IMR-90 (cell line): ENCODE data around the gene VAT1. TPM values are rescaled to one million over a fixed set of nuclear protein-coding genes. Genes with fewer than 3 reads are reported as not detected.
A peak's percentile ranks its signal among the peaks of the same experiment; 100 is the strongest.

Experiments
- ATAC-seq: fragments of 200-7000 bp; cut with Tn5 transposase; 2 replicates; pipeline ENCODE4 v1.9.1; 2020; ENCODE audit warnings: low read depth, mild to moderate bottlenecking, moderate library complexity
- BruUV-seq: library from RNA; stranded (reverse); fragments of 400-500 nt; replicated peaks from 2 replicates; lab custom pipeline; 2021; lab: Mats Ljungman, UMichigan
- CTCF ChIA-PET: fragments of 300-600 bp; formaldehyde crosslinking; extraction: SDS; loops from one replicate; lab custom pipeline; 2021; ENCODE audit warnings: antibody characterized with exemption; lab: Yijun Ruan, JAX
- POLR2A ChIA-PET: fragments of 300-600 bp; sonication (Branson Sonifier 250); formaldehyde crosslinking; loops from one replicate; lab custom pipeline; 2022; ENCODE audit warnings: antibody characterized with exemption; ENCODE audit not compliant: unreplicated experiment; lab: Charles Lee
- DNase-seq: peaks from one replicate; pipeline ENCODE4 v3.0.0; 2013
- H2AFZ ChIP-seq: replicated peaks from 2 replicates; pipeline ENCODE3; 2013; ENCODE audit warnings: low read length, mild to moderate bottlenecking; ENCODE audit not compliant: poor library complexity
- H2AK5ac ChIP-seq: 2 replicates; pipeline ENCODE4 v1.6.1; 2013; ENCODE audit warnings: low read depth, low read length, inconsistent platforms
- H2AK9ac ChIP-seq: replicated peaks from 2 replicates; pipeline ENCODE3; 2013; ENCODE audit warnings: mild to moderate bottlenecking, low read depth, low read length, moderate library complexity; ENCODE audit not compliant: poor library complexity
- H2BK120ac ChIP-seq: 2 replicates; pipeline ENCODE4 v1.6.1; 2013; ENCODE audit warnings: low read depth, low read length, inconsistent platforms
- H2BK15ac ChIP-seq: 3 replicates; pipeline ENCODE4 v1.6.1; 2013; ENCODE audit warnings: low read depth, low read length, inconsistent platforms
- H2BK20ac ChIP-seq: 2 replicates; pipeline ENCODE4 v1.6.1; 2013; ENCODE audit warnings: low read depth, mild to moderate bottlenecking, inconsistent platforms, low read length, moderate library complexity
- H2BK5ac ChIP-seq: 2 replicates; pipeline ENCODE4 v1.6.1; 2013; ENCODE audit warnings: mild to moderate bottlenecking, low read depth, low read length, inconsistent platforms; ENCODE audit not compliant: poor library complexity, severe bottlenecking
- H3K14ac ChIP-seq: replicated peaks from 2 replicates; pipeline ENCODE4 v1.6.1; 2013; ENCODE audit warnings: low read depth, low read length, inconsistent platforms
- H3K18ac ChIP-seq: 2 replicates; pipeline ENCODE4 v1.6.1; 2013; ENCODE audit warnings: low read depth, low read length, control low read depth
- H3K23ac ChIP-seq: 2 replicates; pipeline ENCODE4 v1.6.1; 2013; ENCODE audit warnings: low read depth, low read length, inconsistent platforms
- H3K27ac ChIP-seq: 2 replicates; pipeline ENCODE4 v1.5.1; 2013; ENCODE audit warnings: mild to moderate bottlenecking, control low read depth, low read length; ENCODE audit not compliant: insufficient read depth
- H3K27me3 ChIP-seq: 2 replicates; pipeline ENCODE4 v1.6.1; 2013; ENCODE audit warnings: low read length; ENCODE audit not compliant: control insufficient read depth, insufficient read depth
- H3K36me3 ChIP-seq: 2 replicates; pipeline ENCODE4 v1.6.1; 2013; ENCODE audit warnings: low read length, mixed read lengths; ENCODE audit not compliant: control insufficient read depth, insufficient read depth
- H3K4ac ChIP-seq: 2 replicates; pipeline ENCODE4 v1.6.1; 2013; ENCODE audit warnings: low read depth, low read length, inconsistent platforms
- H3K4me1 ChIP-seq: 2 replicates; pipeline ENCODE4 v1.6.1; 2013; ENCODE audit warnings: low read length, mixed read lengths; ENCODE audit not compliant: control insufficient read depth, insufficient read depth
- H3K4me2 ChIP-seq: 2 replicates; pipeline ENCODE4 v1.6.1; 2013; ENCODE audit warnings: low read depth, mild to moderate bottlenecking, control low read depth, low read length, moderate library complexity
- H3K4me3 ChIP-seq: 2 replicates; pipeline ENCODE4 v1.5.1; 2013; ENCODE audit warnings: low read depth, mild to moderate bottlenecking, control low read depth, low read length, moderate library complexity; ENCODE audit not compliant: insufficient read depth
- H3K56ac ChIP-seq: 2 replicates; pipeline ENCODE4 v1.6.1; 2013; ENCODE audit warnings: low read length, inconsistent platforms; ENCODE audit not compliant: insufficient read depth; ENCODE audit errors: extremely low read depth
- H3K79me1 ChIP-seq, 2 experiments: 2 replicates each; pipeline ENCODE4 v1.6.1; 2013; ENCODE audit warnings: low read length in 2 of 2, inconsistent platforms in 1 of 2, low read depth in 1 of 2
- H3K9ac ChIP-seq: 2 replicates; pipeline ENCODE4 v1.6.1; 2013; ENCODE audit warnings: low read depth, low read length, control low read depth
- H3K9me1 ChIP-seq: 2 replicates; pipeline ENCODE4 v1.6.1; 2013; ENCODE audit warnings: low read length, inconsistent platforms; ENCODE audit not compliant: insufficient read depth
- H3K9me3 ChIP-seq: 2 replicates; pipeline ENCODE4 v1.6.1; 2013; ENCODE audit warnings: low read length; ENCODE audit not compliant: control insufficient read depth, insufficient read depth
- H4K20me1 ChIP-seq: 2 replicates; pipeline ENCODE4 v1.6.1; 2013; ENCODE audit warnings: low read length, inconsistent platforms; ENCODE audit not compliant: insufficient read depth
- H4K5ac ChIP-seq: 2 replicates; pipeline ENCODE4 v1.6.1; 2013; ENCODE audit warnings: mild to moderate bottlenecking, low read depth, low read length, control low read depth
- H4K8ac ChIP-seq, 2 experiments: 2 replicates each; pipeline ENCODE4 v1.6.1; 2013; ENCODE audit warnings: low read depth in 2 of 2, low read length in 2 of 2, control low read depth in 1 of 2, inconsistent platforms in 1 of 2
- H4K91ac ChIP-seq: 2 replicates; pipeline ENCODE4 v1.6.1; 2013; ENCODE audit warnings: low read depth, low read length, inconsistent platforms; ENCODE audit not compliant: insufficient read depth
- CEBPB ChIP-seq: IDR thresholded peaks from 2 replicates; pipeline ENCODE4 v1.6.1; 2012; ENCODE audit warnings: low read depth, low read length, improper control_type of control experiment
- MAFK ChIP-seq: IDR thresholded peaks from 2 replicates; pipeline ENCODE4 v1.6.1; 2012; ENCODE audit warnings: low read depth, low read length, improper control_type of control experiment
- MAZ ChIP-seq: IDR thresholded peaks from 2 replicates; pipeline ENCODE4 v1.6.1; 2012; ENCODE audit warnings: low read depth, mild to moderate bottlenecking, low read length, improper control_type of control experiment, moderate library complexity, borderline replicate concordance
- NFE2L2 ChIP-seq: fragments of 150-350 bp; IDR thresholded peaks from 2 replicates; pipeline ENCODE4 v1.6.1; 2016; ENCODE audit warnings: low read depth, mild to moderate bottlenecking, low read length
- RAD21 ChIP-seq: IDR thresholded peaks from 2 replicates; pipeline ENCODE4 v1.6.1; 2012; ENCODE audit warnings: low read length, improper control_type of control experiment
- RCOR1 ChIP-seq: IDR thresholded peaks from 2 replicates; pipeline ENCODE4 v1.6.1; 2012; ENCODE audit warnings: mild to moderate bottlenecking, low read length, improper control_type of control experiment; ENCODE audit not compliant: insufficient replicate concordance
- RFX5 ChIP-seq: IDR thresholded peaks from 2 replicates; pipeline ENCODE4 v1.8.0; 2012; ENCODE audit warnings: low read depth, mild to moderate bottlenecking, low read length, moderate library complexity
- SMC3 ChIP-seq: fragments of 150-350 bp; IDR thresholded peaks from 2 replicates; pipeline ENCODE4 v1.6.1; 2016; ENCODE audit warnings: low read depth, mild to moderate bottlenecking, antibody characterized with exemption, low read length, moderate library complexity
- WGBS, 2 experiments: methylation state at CpG; one replicate each; pipeline versions ENCODE4 v1.1.5 to v1.1.7; 2013; ENCODE audit warnings: missing lambda C conversion rate in 2 of 2; ENCODE audit not compliant: insufficient read length in 1 of 2; ENCODE audit errors: extremely low coverage in 2 of 2; 5-methylcytosine and 5-hydroxymethylcytosine counted together
- dilution Hi-C: fragments of 300-500 bp; cut with HindIII; formaldehyde crosslinking; loops from one replicate; pipeline ENCODE4 v1.14.3; 2018; ENCODE audit warnings: low sequenced_read_pairs; ENCODE audit not compliant: unreplicated experiment
- in situ Hi-C: fragments of 300-500 bp; cut with MboI; formaldehyde crosslinking; loops from 3 replicates; pipeline ENCODE4 v1.14.3; 2019; ENCODE audit warnings: low sequenced_read_pairs, inconsistent platforms, mixed read lengths
- intact Hi-C: fragments of 100-400 bp; cut with micrococcal nuclease; formaldehyde crosslinking; loops from 2 replicates; pipeline ENCODE4 v1.10.0; 2022
- polyA plus RNA-seq, 3 experiments: library from polyadenylated mRNA; depleted of rRNA; stranded (reverse); fragments of >200 nt; gene quantifications; 2 replicates each; pipeline ENCODE4 v1.2.3, GENCODE V29; 2012; ENCODE audit warnings: low replicate concordance in 1 of 3
- total RNA-seq: library from RNA; depleted of rRNA; stranded (reverse); fragments of >200 nt; gene quantifications from 2 replicates; pipeline ENCODE4 v1.2.3, GENCODE V29; 2012
- TF ChIP-seq, protein P1 (sequence below): fragments of 150-350 bp; IDR thresholded peaks from 2 replicates; pipeline ENCODE4 v1.6.1; 2016; ENCODE audit warnings: low read depth, mild to moderate bottlenecking, low read length, moderate library complexity, borderline replicate concordance
- TF ChIP-seq, protein P2 (sequence below): fragments of 150-350 bp; IDR thresholded peaks from 2 replicates; pipeline ENCODE4 v1.6.1; 2017; ENCODE audit warnings: mild to moderate bottlenecking, antibody characterized with exemption, low read length, low read depth
- TF ChIP-seq, protein P3 (sequence below): conservative IDR thresholded peaks from 2 replicates; pipeline ENCODE4 v1.5.1; 2012; ENCODE audit warnings: mild to moderate bottlenecking, low read depth, low read length, improper control_type of control experiment

The VAT1 gene
- total and polyA plus RNA-seq, 2 of the 4 experiments (the other 2 are of a cell fraction) = 97.3 to 101 TPM

DNA sequence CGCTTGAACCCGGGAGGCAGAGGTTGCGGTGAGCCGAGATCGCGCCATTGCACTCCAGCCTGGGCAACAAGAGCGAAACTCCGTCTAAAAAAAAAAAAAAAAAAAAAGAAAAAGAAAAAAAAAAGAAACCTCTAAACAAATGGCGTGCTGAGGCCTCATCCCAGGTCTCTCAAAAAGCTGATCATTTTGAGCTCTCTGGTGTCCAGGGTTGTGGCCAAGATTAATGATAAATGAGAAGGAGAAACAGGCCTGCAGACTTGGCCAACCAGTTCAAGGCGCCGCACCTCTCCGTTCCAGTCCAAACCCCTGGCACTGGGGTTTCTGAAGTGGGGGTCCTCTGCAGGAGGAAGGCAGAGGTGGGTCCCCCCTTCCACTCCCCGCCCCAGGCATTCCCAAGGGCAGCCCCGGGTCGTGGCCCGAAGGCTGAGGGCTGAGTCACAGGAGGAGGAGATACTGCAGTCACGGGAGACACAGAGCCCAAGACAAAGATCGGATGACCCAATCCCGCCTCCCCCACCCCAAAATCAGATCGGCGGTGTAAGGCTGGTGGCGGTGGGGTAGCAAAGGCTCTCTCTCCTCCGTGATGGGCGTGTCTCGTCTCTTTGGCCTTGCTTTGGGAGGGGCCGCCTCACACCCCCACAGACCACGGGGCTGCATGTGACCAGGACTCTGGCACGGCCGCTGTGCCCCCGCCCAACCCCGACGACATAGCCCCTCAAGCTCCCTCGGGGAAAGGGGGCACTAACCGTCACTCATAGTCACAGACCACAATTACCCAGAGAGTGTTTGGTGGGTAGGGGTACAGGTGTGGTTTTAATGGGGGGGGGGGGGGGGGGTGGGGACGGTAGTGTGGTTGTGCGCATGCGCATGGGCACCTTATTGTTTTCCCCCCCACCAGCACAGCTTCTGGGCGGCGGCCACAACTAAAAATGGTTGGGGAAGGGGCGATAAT, 1.1 kb downstream of the VAT1 start:
- BruUV-seq = no TSS peak
- H3K4me2 ChIP-seq = peak overlapping the region; percentile 79
- H3K36me3 ChIP-seq = peaks cover 24% of the 10 kb centered on the region
- peak overlapping the region; percentile 96 for H3K4me3 ChIP-seq
- peak overlapping the region; percentile 89 for H2AK5ac ChIP-seq
- H4K5ac ChIP-seq = peak overlapping the region; percentile 61; the same call in 1 of the 2 replicates
- no CpG with 5 or more reads among the region's 40 CpGs for WGBS, 2 experiments
- dilution Hi-C loops (no loop called here), in situ Hi-C loops (no loop called here), intact Hi-C loops (no loop called here)
- POLR2A ChIA-PET = interaction anchor here (1.4 kb wide), 1 partner anchor 294 kb away, joined by 5 read pairs; no protein-coding TSS in a partner anchor
- H4K20me1 ChIP-seq = peaks cover 28% of the 10 kb centered on the region; the same call in 1 of the 2 replicates
- H3K9me3 ChIP-seq = no peaks in the 10 kb centered on the region
- peak overlapping the region; percentile 95 for H2AFZ ChIP-seq
- peak overlapping the region; percentile 89 for H4K91ac ChIP-seq
- H3K79me1 ChIP-seq = peaks cover 15 to 49% of the 10 kb centered on the region in 2 experiments; a peak in 3 of 4 replicates
- peak overlapping the region; percentile 46 to 87 for H4K8ac ChIP-seq
- peak overlapping the region; percentile 68 for H2BK5ac ChIP-seq
- H3K56ac ChIP-seq = no peak overlapping the region; the same call in 1 of the 2 replicates
- H3K27ac ChIP-seq = peak overlapping the region; percentile 78
- peaks cover 12% of the 10 kb centered on the region for H3K4me1 ChIP-seq
- ATAC-seq (peak; percentile 15), DNase-seq (peak; percentile 50)
- peak overlapping the region; percentile 58; the same call in 1 of the 2 replicates for H3K23ac ChIP-seq
- CTCF ChIA-PET = interaction anchor here (0.8 kb wide), 1 partner anchor 92 kb away, joined by 3 read pairs; no protein-coding TSS in a partner anchor
- H2BK20ac ChIP-seq = no peak overlapping the region
- H3K9ac ChIP-seq = peak overlapping the region; percentile 75
- H2BK15ac ChIP-seq = peak overlapping the region; percentile 76; the same call in 1 of the 3 replicates
- H2BK120ac ChIP-seq = peak overlapping the region; percentile 67; the same call in 1 of the 2 replicates
- peaks cover 4% of the 10 kb centered on the region; the same call in 1 of the 2 replicates for H3K27me3 ChIP-seq
- peak overlapping the region; percentile 95 for H3K4ac ChIP-seq
- peak overlapping the region; percentile 97 for H2AK9ac ChIP-seq
- peak overlapping the region; percentile 30 for H3K18ac ChIP-seq
- peak overlapping the region; percentile 96 for H3K14ac ChIP-seq
- H3K9me1 ChIP-seq = peaks cover 20% of the 10 kb centered on the region
- peak; percentile 41; the same call in 1 of the 2 replicates for TF ChIP-seq CEBPB
- TF ChIP-seq, protein P1, sequence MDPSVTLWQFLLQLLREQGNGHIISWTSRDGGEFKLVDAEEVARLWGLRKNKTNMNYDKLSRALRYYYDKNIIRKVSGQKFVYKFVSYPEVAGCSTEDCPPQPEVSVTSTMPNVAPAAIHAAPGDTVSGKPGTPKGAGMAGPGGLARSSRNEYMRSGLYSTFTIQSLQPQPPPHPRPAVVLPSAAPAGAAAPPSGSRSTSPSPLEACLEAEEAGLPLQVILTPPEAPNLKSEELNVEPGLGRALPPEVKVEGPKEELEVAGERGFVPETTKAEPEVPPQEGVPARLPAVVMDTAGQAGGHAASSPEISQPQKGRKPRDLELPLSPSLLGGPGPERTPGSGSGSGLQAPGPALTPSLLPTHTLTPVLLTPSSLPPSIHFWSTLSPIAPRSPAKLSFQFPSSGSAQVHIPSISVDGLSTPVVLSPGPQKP = no peak
- peak; percentile 60; the same call in 1 of the 2 replicates for TF ChIP-seq MAZ
- TF ChIP-seq RFX5 = no peak
- TF ChIP-seq NFE2L2 = no peak
- no peak for TF ChIP-seq SMC3
- TF ChIP-seq, protein P2, sequence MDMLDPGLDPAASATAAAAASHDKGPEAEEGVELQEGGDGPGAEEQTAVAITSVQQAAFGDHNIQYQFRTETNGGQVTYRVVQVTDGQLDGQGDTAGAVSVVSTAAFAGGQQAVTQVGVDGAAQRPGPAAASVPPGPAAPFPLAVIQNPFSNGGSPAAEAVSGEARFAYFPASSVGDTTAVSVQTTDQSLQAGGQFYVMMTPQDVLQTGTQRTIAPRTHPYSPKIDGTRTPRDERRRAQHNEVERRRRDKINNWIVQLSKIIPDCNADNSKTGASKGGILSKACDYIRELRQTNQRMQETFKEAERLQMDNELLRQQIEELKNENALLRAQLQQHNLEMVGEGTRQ = peak; percentile 74
- TF ChIP-seq RCOR1 = no peak
- TF ChIP-seq, protein P3, sequence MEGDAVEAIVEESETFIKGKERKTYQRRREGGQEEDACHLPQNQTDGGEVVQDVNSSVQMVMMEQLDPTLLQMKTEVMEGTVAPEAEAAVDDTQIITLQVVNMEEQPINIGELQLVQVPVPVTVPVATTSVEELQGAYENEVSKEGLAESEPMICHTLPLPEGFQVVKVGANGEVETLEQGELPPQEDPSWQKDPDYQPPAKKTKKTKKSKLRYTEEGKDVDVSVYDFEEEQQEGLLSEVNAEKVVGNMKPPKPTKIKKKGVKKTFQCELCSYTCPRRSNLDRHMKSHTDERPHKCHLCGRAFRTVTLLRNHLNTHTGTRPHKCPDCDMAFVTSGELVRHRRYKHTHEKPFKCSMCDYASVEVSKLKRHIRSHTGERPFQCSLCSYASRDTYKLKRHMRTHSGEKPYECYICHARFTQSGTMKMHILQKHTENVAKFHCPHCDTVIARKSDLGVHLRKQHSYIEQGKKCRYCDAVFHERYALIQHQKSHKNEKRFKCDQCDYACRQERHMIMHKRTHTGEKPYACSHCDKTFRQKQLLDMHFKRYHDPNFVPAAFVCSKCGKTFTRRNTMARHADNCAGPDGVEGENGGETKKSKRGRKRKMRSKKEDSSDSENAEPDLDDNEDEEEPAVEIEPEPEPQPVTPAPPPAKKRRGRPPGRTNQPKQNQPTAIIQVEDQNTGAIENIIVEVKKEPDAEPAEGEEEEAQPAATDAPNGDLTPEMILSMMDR = no peak
- no peak for TF ChIP-seq RAD21
- no peak for TF ChIP-seq MAFK
